ENCODE data around the gene PTGER1. TPM values are rescaled to one million over a fixed set of nuclear protein-coding genes. Genes with fewer than 3 reads are reported as not detected.
"Not testable (repeated sequence)": the region's sequence is repeated elsewhere in the genome, so short reads cannot be mapped to it uniquely, and the experiment has no call there.

Gene PTGER1
- total RNA-seq, 2 donors from 2014 or later: 0.31 to 0.67 TPM

DNA sequence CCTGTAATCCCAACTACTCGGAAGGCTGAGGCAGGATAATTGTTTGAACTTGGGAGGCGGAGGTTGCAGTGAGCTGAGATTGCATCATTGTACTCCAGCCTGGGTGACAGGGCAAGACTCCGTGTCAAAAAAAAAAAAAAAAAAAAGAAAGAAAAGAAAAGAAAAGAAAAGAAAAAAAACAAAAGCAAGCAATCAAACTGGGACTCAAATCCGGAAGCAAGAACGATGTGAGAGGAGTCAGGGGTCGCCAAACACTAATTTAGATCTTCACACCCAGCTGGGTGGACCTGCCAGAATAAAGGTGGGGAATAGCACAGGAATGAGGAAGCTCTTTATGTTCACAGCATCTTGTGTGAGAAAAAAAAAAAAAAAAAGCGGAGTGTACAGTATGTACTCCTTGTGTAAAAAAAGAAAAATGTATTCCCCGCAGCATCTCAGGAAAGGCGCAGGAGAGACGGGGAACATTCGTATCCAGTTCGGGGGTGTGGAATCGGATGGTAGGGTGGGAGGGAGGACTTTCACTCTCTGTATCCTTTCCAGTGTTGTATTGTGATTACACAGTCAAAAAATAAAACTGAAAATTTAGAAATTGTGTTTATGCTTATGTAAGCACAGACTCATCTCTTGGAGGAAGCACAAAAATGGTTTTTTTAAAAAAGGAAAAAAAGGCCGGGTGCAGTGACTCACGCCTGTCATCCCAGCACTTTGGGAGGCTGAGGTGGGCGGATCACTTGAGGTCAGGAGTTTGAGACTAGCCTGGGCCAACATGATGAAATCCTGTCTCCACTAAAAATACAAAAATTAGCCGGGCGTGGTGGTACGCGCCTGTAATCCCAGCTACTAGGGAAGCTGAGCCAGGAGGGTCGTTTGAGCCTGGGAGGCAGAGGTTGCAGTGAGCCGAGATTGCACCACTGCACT, 35.4 kb upstream of the PTGER1 start:
- ATAC-seq: no peak
- DNase-seq (ENCODE audit: low spot score): peak; percentile 40
- H3K36me3 Mint-ChIP-seq: peaks cover 11% of the 10 kb centered on the region
- no peak overlapping the region for H3K4me3 Mint-ChIP-seq
- H3K9me3 Mint-ChIP-seq: no peaks in the 10 kb centered on the region
- H3K4me1 Mint-ChIP-seq (ENCODE audit: low read depth in 2 of 2): peaks cover 14 to 16% of the 10 kb centered on the region in 2 donors
- H3K27ac Mint-ChIP-seq: no peak overlapping the region
- peaks cover 0 to 2% of the 10 kb centered on the region in 2 donors for H3K27me3 Mint-ChIP-seq

DNA sequence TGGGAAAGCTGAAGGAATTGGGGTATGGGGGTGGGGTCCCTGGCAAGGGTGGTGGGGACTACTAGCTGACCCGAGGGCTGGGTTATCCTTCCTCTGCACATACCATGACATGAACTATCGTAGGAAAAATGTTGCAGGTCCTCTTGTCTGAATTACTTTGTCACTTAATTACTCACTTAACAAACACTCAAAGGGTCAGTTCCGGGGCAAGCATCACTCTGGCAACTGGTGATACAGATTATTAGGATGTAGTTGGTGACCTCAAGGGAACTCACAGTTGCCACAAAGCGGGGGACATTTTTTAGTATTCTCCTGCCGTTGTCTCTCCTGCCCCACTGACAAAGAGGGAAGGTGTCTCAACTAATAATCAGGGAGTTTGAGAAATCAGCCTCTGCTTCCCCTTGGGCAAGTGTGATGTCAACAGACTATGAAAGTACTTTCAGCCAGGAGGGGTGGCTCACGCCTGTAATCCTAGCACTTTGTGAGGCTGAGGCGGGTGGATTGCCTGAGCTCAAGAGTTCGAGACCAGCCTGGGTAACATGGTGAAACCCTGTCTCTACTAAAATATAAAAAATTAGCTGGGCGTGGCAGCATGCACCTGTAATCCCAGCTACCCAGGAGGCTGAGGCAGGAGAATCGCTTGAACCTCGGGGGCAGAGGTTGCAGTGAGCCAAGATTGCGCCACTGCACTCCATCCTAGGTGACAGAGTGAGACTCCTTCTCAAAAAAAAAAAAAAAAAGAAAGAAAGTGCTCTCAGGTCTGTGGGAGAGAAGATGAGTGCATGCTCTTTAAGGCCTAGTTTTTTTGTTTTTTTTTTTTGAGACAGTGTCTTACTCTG, 32.8 kb upstream of the PTGER1 start:
- peaks cover 6 to 9% of the 10 kb centered on the region in 2 donors for H3K4me1 Mint-ChIP-seq (ENCODE audit: low read depth in 2 of 2)
- DNase-seq (ENCODE audit: low spot score) (no peak), ATAC-seq (no peak)
- peaks cover 0 to 2% of the 10 kb centered on the region in 2 donors for H3K27me3 Mint-ChIP-seq
- no peaks in the 10 kb centered on the region for H3K36me3 Mint-ChIP-seq
- no peak overlapping the region for H3K4me3 Mint-ChIP-seq
- no peaks in the 10 kb centered on the region for H3K9me3 Mint-ChIP-seq
- H3K27ac Mint-ChIP-seq: no peak overlapping the region

- no peak overlapping the region for H3K27ac Mint-ChIP-seq
- DNase-seq (ENCODE audit: low spot score) (peak; percentile 75), ATAC-seq (peak; percentile 81 to 85)
- H3K27me3 Mint-ChIP-seq: peaks cover 0 to 2% of the 10 kb centered on the region in 2 donors
- peaks cover 6 to 9% of the 10 kb centered on the region in 2 donors for H3K4me1 Mint-ChIP-seq (ENCODE audit: low read depth in 2 of 2)
- H3K36me3 Mint-ChIP-seq: no peaks in the 10 kb centered on the region
- H3K4me3 Mint-ChIP-seq: no peak overlapping the region
- H3K9me3 Mint-ChIP-seq: no peaks in the 10 kb centered on the region
Observed at GRCh38 chr19:14505488-14506239, 30.5 kb upstream of the PTGER1 start.

DNA sequence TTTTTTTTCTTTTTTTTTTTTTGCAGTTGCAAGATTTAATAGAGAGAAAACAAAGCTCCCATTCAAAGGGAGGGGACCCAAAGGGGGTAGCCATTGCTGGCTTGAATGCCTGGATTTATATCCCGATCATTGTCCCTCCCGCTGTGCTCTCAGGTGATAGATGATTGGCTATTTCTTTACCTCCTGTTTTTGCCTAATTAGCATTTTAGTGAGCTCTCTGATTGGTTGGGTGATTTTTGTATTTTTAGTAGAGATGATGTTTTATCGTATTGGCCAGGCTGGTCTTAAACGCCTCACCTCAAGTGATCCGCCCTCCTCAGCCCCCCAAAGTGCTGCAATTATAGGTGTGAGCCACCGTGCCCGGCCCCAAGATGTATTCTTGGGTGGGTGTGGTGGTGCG, 29.4 kb upstream of the PTGER1 start:
- peak; percentile 25 for DNase-seq (ENCODE audit: low spot score)
- not testable (repeated sequence) for H3K4me3 Mint-ChIP-seq; H3K9me3 Mint-ChIP-seq; ATAC-seq; H3K4me1 Mint-ChIP-seq (ENCODE audit: low read depth in 2 of 2); H3K27me3 Mint-ChIP-seq; H3K27ac Mint-ChIP-seq; H3K36me3 Mint-ChIP-seq

GRCh38 chr19:14503285-14503684, 28.1 kb upstream of the PTGER1 start:
- no peaks in the 10 kb centered on the region for H3K36me3 Mint-ChIP-seq
- H3K27ac Mint-ChIP-seq: no peak overlapping the region
- peaks cover 0 to 2% of the 10 kb centered on the region in 2 donors for H3K27me3 Mint-ChIP-seq
- DNase-seq (ENCODE audit: low spot score): no peak
- peaks cover 6 to 9% of the 10 kb centered on the region in 2 donors for H3K4me1 Mint-ChIP-seq (ENCODE audit: low read depth in 2 of 2)
- H3K4me3 Mint-ChIP-seq: no peak overlapping the region
- ATAC-seq: no peak
- H3K9me3 Mint-ChIP-seq: no peaks in the 10 kb centered on the region

GRCh38 chr19:14502334-14503092, 27.4 kb upstream of the PTGER1 start:
- Mint-ChIP-seq H3K27me3 (peaks cover 0 to 2% of the 10 kb centered on the region in 2 donors), H3K27ac (no peak overlapping the region), H3K4me1 (ENCODE audit: low read depth in 2 of 2) (peaks cover 6 to 8% of the 10 kb centered on the region in 2 donors), H3K4me3 (no peak overlapping the region), H3K36me3 (no peaks in the 10 kb centered on the region), H3K9me3 (no peaks in the 10 kb centered on the region)
- ATAC-seq (no peak), DNase-seq (ENCODE audit: low spot score) (no peak)

- Mint-ChIP-seq H3K4me1 (ENCODE audit: low read depth in 2 of 2) (peaks cover 5 to 17% of the 10 kb centered on the region in 2 donors), H3K27me3 (no peaks in the 10 kb centered on the region), H3K36me3 (no peaks in the 10 kb centered on the region), H3K4me3 (peak overlapping the region; percentile 72), H3K27ac (no peak overlapping the region), H3K9me3 (no peaks in the 10 kb centered on the region)
- DNase-seq (ENCODE audit: low spot score) (peak; percentile 44), ATAC-seq (no peak)
Observed at GRCh38 chr19:14497228-14497921, 22.2 kb upstream of the PTGER1 start.

- no peak for ATAC-seq
- Mint-ChIP-seq H3K4me3 (peak overlapping the region; percentile 72), H3K9me3 (no peaks in the 10 kb centered on the region), H3K27me3 (no peaks in the 10 kb centered on the region), H3K36me3 (no peaks in the 10 kb centered on the region), H3K27ac (peak overlapping the region; percentile 53 to 62), H3K4me1 (ENCODE audit: low read depth in 2 of 2) (peaks cover 5 to 17% of the 10 kb centered on the region in 2 donors)
- DNase-seq (ENCODE audit: low spot score): peak; percentile 22
Observed at GRCh38 chr19:14496834-14497227, 21.7 kb upstream of the PTGER1 start.

GRCh38 chr19:14496029-14496833, 21.1 kb upstream of the PTGER1 start, which contains the start of gene GIPC1:
Gene GIPC1 (minus strand): TSS chr19:14496127. CDS start chr19:14482976, 13,151 bp downstream.
- H3K36me3 Mint-ChIP-seq: no peaks in the 10 kb centered on the region
- peaks cover 5 to 17% of the 10 kb centered on the region in 2 donors for H3K4me1 Mint-ChIP-seq (ENCODE audit: low read depth in 2 of 2)
- H3K4me3 Mint-ChIP-seq: peak within 1 kb of the TSS; percentile 76
- no peaks in the 10 kb centered on the region for H3K9me3 Mint-ChIP-seq
- ATAC-seq: peak; percentile 92 to 97
- H3K27ac Mint-ChIP-seq: peak within 1 kb of the TSS; percentile 53 to 82
- DNase-seq (ENCODE audit: low spot score): peak; percentile 90
- H3K27me3 Mint-ChIP-seq: no peaks in the 10 kb centered on the region

GRCh38 chr19:14495672-14496028, 20.5 kb upstream of the PTGER1 start:
- DNase-seq (ENCODE audit: low spot score): no peak
- ATAC-seq: no peak
- H3K27me3 Mint-ChIP-seq: no peaks in the 10 kb centered on the region
- H3K9me3 Mint-ChIP-seq: no peaks in the 10 kb centered on the region
- H3K27ac Mint-ChIP-seq: peak overlapping the region in 1 of 2 donors; percentile 39
- H3K4me1 Mint-ChIP-seq (ENCODE audit: low read depth in 2 of 2): peaks cover 5 to 17% of the 10 kb centered on the region in 2 donors
- no peaks in the 10 kb centered on the region for H3K36me3 Mint-ChIP-seq
- H3K4me3 Mint-ChIP-seq: peak overlapping the region; percentile 76

DNA sequence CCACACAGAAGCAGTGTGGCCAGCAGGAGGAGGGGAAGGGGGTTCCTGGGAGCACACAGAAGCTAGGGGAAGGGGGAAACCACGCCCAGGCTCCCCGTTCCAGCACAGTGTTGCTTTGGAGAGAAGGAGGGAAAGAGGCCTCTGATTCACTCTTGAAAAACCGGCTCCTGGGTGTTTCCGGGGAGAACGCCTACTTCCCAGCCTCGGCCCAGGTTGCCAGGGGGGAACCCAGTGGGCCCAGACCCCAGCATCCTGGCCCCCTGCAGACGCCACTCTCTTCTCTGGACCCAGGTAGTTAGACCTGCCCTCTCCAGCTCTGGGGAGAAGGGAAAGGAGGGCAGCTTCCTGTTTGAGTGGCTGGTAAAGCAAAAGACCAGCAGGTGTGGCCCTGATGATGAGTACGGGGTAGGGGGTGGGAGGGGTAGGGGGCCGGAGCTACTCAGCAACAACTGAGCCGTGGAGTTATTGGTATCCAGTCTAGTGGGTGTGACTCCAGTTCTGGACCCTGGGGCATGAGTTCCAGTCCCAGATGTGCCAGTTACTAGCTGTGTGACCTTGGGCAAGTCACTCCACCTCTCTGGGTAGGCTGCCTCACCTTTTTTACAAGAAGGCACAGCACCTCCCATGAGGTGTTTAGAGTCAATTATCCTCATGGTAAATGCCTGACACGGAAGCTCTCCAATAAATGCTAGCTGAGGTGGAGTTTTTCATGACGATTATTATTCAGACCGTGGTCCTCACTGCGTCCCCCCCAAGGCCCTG, 19.9 kb upstream of the PTGER1 start:
- H3K9me3 Mint-ChIP-seq: no peaks in the 10 kb centered on the region
- H3K27ac Mint-ChIP-seq: peak overlapping the region; percentile 39 to 82

More for the DNA sequence above, 19.9 kb upstream of the PTGER1 start:
- no peaks in the 10 kb centered on the region for H3K36me3 Mint-ChIP-seq
- ATAC-seq: no peak
- peaks cover 5 to 17% of the 10 kb centered on the region in 2 donors for H3K4me1 Mint-ChIP-seq (ENCODE audit: low read depth in 2 of 2)
- H3K4me3 Mint-ChIP-seq: peak overlapping the region; percentile 76
- peak; percentile 50 for DNase-seq (ENCODE audit: low spot score)
- no peaks in the 10 kb centered on the region for H3K27me3 Mint-ChIP-seq

All from natural killer cell treated with Interleukin-12 subunit alpha and Interleukin-12 subunit beta and Interleukin-15 and Interleukin-18, amount 100 ng/mL, for 72 hours (primary cell).